Endothelial cell of umbilical vein (primary cell): ENCODE measurements around the gene CFD. TPM values are rescaled to one million over a fixed set of nuclear protein-coding genes. Genes with fewer than 3 reads are reported as not detected.
A peak's percentile ranks its signal among the peaks of the same experiment; 100 is the strongest.

Experiments
- BruUV-seq: library from RNA; stranded (reverse); fragments of 400-500 nt; replicated peaks from 2 replicates; lab custom pipeline; 2021; lab: Mats Ljungman, UMichigan
- CTCF ChIA-PET: fragments of 300-600, 350-600 bp; sonication (Branson Sonifier 250); formaldehyde crosslinking; loops from one replicate; lab custom pipeline; 2021; ENCODE audit warnings: antibody characterized with exemption, inconsistent platforms; lab: Charles Lee
- POLR2A ChIA-PET: fragments of 300-600, 350-600 bp; sonication (Branson Sonifier 250); formaldehyde crosslinking; loops from one replicate; lab custom pipeline; 2021; ENCODE audit warnings: antibody characterized with exemption, inconsistent platforms; lab: Charles Lee
- DNase-seq: peaks from one replicate; pipeline ENCODE4 v3.0.0-alpha.2; 2011; ENCODE audit warnings: low read depth, low spot score
- FAIRE-seq: peaks from 2 replicates; lab custom pipeline; 2011; peaks lifted over from hg19 to GRCh38; lab: Jason Lieb, UNC
- H2AFZ ChIP-seq: 2 replicates; pipeline ENCODE4 v1.6.0; 2012; ENCODE audit warnings: low read depth, low read length, control low read depth, inconsistent platforms
- H3K27ac ChIP-seq: 2 replicates; pipeline ENCODE4 v1.5.1; 2011; ENCODE audit warnings: low read depth, mild to moderate bottlenecking, control low read depth, low read length, moderate library complexity; ENCODE audit not compliant: insufficient read depth
- H3K27me3 ChIP-seq, 2 experiments: 2 replicates each; pipeline versions ENCODE4 v1.6.0 to v1.6.1; 2011; ENCODE audit warnings: low read length in 2 of 2, mixed read lengths in 1 of 2; ENCODE audit not compliant: control insufficient read depth in 2 of 2, insufficient read depth in 2 of 2
- H3K36me3 ChIP-seq, 2 experiments: 2 replicates in 1 of 2; 3 replicates in 1 of 2; pipeline ENCODE4 v1.5.1; 2011; ENCODE audit warnings: low read length in 2 of 2, mild to moderate bottlenecking in 1 of 2, moderate library complexity in 1 of 2; ENCODE audit not compliant: control insufficient read depth in 2 of 2, insufficient read depth in 2 of 2; ENCODE audit errors: extremely low read depth in 1 of 2
- H3K4me1 ChIP-seq: 3 replicates; pipeline ENCODE4 v1.5.1; 2011; ENCODE audit warnings: mild to moderate bottlenecking, low read length; ENCODE audit not compliant: control insufficient read depth, insufficient read depth; ENCODE audit errors: extremely low read depth
- H3K4me2 ChIP-seq: 2 replicates; pipeline ENCODE4 v1.6.1; 2011; ENCODE audit warnings: low read length, control low read depth, mixed read lengths; ENCODE audit not compliant: insufficient read depth
- H3K4me3 ChIP-seq, 3 experiments: fragments of 200-600 bp in 1 of 3; sonication (generic), shearing (Covaris generic) in 1 of 3; replicated peaks in 1 of 3; 2 replicates each; pipeline ENCODE4 v1.5.1; 2011 to 2016; ENCODE audit warnings: control low read depth in 3 of 3, low read length in 3 of 3, mild to moderate bottlenecking in 2 of 3, inconsistent platforms in 1 of 3, low read depth in 1 of 3, moderate library complexity in 1 of 3; ENCODE audit not compliant: insufficient read depth in 1 of 3
- H3K79me2 ChIP-seq: 2 replicates; pipeline ENCODE4 v1.6.0; 2012; ENCODE audit warnings: low read length, inconsistent platforms; ENCODE audit not compliant: control insufficient read depth, insufficient read depth
- H3K9ac ChIP-seq: replicated peaks from 2 replicates; pipeline ENCODE3; 2011; ENCODE audit warnings: low read length, control low read depth; ENCODE audit not compliant: insufficient read depth; ENCODE audit errors: extremely low read depth
- H3K9me1 ChIP-seq: replicated peaks from 3 replicates; pipeline ENCODE4 v1.6.0; 2011; ENCODE audit warnings: mild to moderate bottlenecking, low read length; ENCODE audit not compliant: control insufficient read depth, insufficient read depth; ENCODE audit errors: extremely low read depth
- H3K9me3 ChIP-seq: replicated peaks from 2 replicates; pipeline ENCODE4 v1.5.1; 2012; ENCODE audit warnings: low read length, inconsistent platforms; ENCODE audit not compliant: control insufficient read depth, insufficient read depth
- H4K20me1 ChIP-seq: replicated peaks from 2 replicates; pipeline ENCODE3; 2011; ENCODE audit warnings: mild to moderate bottlenecking, low read length; ENCODE audit not compliant: control insufficient read depth, insufficient read depth; ENCODE audit errors: extremely low read depth
- CTCF ChIP-seq, 2 donors: IDR thresholded peaks; 1 replicate in 1 of 2; 2 replicates in 1 of 2; pipeline ENCODE4 v1.5.1; 2011; ENCODE audit warnings: low read length in 2 of 2, mild to moderate bottlenecking in 2 of 2, moderate library complexity in 2 of 2, control low read depth in 1 of 2, inconsistent platforms in 1 of 2, low read depth in 1 of 2; ENCODE audit not compliant: insufficient read depth in 1 of 2; ENCODE audit errors: extremely low read depth in 1 of 2
- EZH2 ChIP-seq: IDR thresholded peaks from 2 replicates; pipeline ENCODE4 v1.6.1; 2012; ENCODE audit warnings: borderline replicate concordance, low read depth, mild to moderate bottlenecking, moderate library complexity, low read length, inconsistent platforms; ENCODE audit not compliant: severe bottlenecking
- FOS ChIP-seq: IDR thresholded peaks from 2 replicates; pipeline ENCODE4 v1.6.1; 2011; ENCODE audit warnings: mild to moderate bottlenecking, low read length, moderate library complexity, borderline replicate concordance; ENCODE audit not compliant: insufficient read depth
- GATA2 ChIP-seq: IDR thresholded peaks from 2 replicates; pipeline ENCODE4 v1.7.0; 2011; ENCODE audit warnings: low read depth, mild to moderate bottlenecking, moderate library complexity, mixed read lengths, low read length; ENCODE audit not compliant: insufficient read length, insufficient read depth
- JUN ChIP-seq: IDR thresholded peaks from 2 replicates; pipeline ENCODE4 v1.6.1; 2011; ENCODE audit warnings: borderline replicate concordance, low read depth; ENCODE audit not compliant: insufficient read length, insufficient read depth
- MAX ChIP-seq: IDR thresholded peaks from 2 replicates; pipeline ENCODE4 v1.6.1; 2011; ENCODE audit not compliant: insufficient read depth, insufficient read length
- MYC ChIP-seq: IDR thresholded peaks from one replicate; pipeline ENCODE4 v1.6.1; 2011; ENCODE audit warnings: mild to moderate bottlenecking, low read depth, low read length
- POLR2A ChIP-seq: IDR thresholded peaks from 2 replicates; pipeline ENCODE4 v1.6.1; 2012; ENCODE audit warnings: low read depth, mild to moderate bottlenecking, control low read depth, low read length
- POLR2AphosphoS5 ChIP-seq: IDR thresholded peaks from 2 replicates; pipeline ENCODE4 v1.6.1; 2012; ENCODE audit warnings: low read depth, mild to moderate bottlenecking, control low read depth, low read length, moderate library complexity; ENCODE audit not compliant: insufficient read depth
- dilution Hi-C: fragments of 300-500 bp; cut with MboI; formaldehyde crosslinking; loops from one replicate; pipeline ENCODE4 v1.15.0; 2019; ENCODE audit warnings: low sequenced_read_pairs; ENCODE audit not compliant: extremely low pct_ligation_motif_present
- intact Hi-C: fragments of 100-400 bp; cut with micrococcal nuclease; formaldehyde crosslinking; loops from one replicate; pipeline ENCODE4 v1.10.0; 2022
- polyA plus RNA-seq, 4 experiments: library from polyadenylated mRNA; depleted of rRNA in 3 of 4; stranded (reverse) in 3 of 4; unstranded in 1 of 4; fragments of >200 nt; gene quantifications; 2 replicates each; pipeline versions ENCODE4 v1.2.1 to v1.2.3, GENCODE V29; 2011 to 2012; ENCODE audit warnings: missing spikeins in 1 of 4
- total RNA-seq: library from RNA; stranded (reverse); gene quantifications from 2 replicates; pipeline ENCODE4 v1.2.3, GENCODE V29; 2021

The CFD gene
- total and polyA plus RNA-seq, 2 donors (not counting 3 experiments of a cell fraction or from before 2014, with no cell fraction given) = 0.25 to 0.40 TPM

GRCh38 chr19:869245-870177 lies 10.0 kb downstream of the CFD start:
- dilution Hi-C loops (no loop called here), intact Hi-C loops (loop anchor here (1.0 kb wide), 1 partner anchor 206 kb away; the partner anchor contains the start of gene RNF126)
- Histone ChIP-seq H3K4me1 (peaks cover 9% of the 10 kb centered on the region), H3K9ac (no peak overlapping the region), H3K27ac (peak overlapping the region; percentile 44), H2AFZ (no peak overlapping the region), H3K27me3 (no peaks in the 10 kb centered on the region), H3K4me2 (no peak overlapping the region), H3K79me2 (no peaks in the 10 kb centered on the region), H3K9me1 (no peaks in the 10 kb centered on the region), H3K9me3 (no peaks in the 10 kb centered on the region), H4K20me1 (no peaks in the 10 kb centered on the region), H3K4me3 (no peak overlapping the region), H3K36me3 (peaks cover 0 to 13% of the 10 kb centered on the region in 2 experiments)
- peak; percentile 74 for TF ChIP-seq JUN
- no peak for TF ChIP-seq CTCF (IDR thresholded peaks at IDR 0.05; ENCODE audit: extremely low read depth in 1 of 2, insufficient read depth in 1 of 2, low read depth in 1 of 2, low read length in 2 of 2)
- TF ChIP-seq EZH2 = no peak
- TF ChIP-seq MYC = no peak
- TF ChIP-seq GATA2 = no peak
- TF ChIP-seq POLR2A = no peak
- no peak for TF ChIP-seq POLR2AphosphoS5
- TF ChIP-seq FOS = peak; percentile 69
- TF ChIP-seq MAX = no peak
- DNase-seq (peak; percentile 88), FAIRE-seq (peak; percentile 85)
- no TSS peak for BruUV-seq
- CTCF ChIA-PET = no interaction called here
- POLR2A ChIA-PET = no interaction called here
